NCI-H128 (cell line): Measurements from ENCODE around the gene RAPGEF2.

Experiments
- DNase-seq: peaks from one replicate; lab custom pipeline; 2025; ENCODE audit not compliant: unreplicated experiment; lab: John Stamatoyannopoulos, UW

RAPGEF2 gene

GRCh38 chr4:159395693-159396092 is 292.8 kb downstream of the RAPGEF2 start:
- no peak for DNase-seq

- no peak for DNase-seq
Observed at GRCh38 chr4:159396151-159396550, 293.3 kb downstream of the RAPGEF2 start.

DNA sequence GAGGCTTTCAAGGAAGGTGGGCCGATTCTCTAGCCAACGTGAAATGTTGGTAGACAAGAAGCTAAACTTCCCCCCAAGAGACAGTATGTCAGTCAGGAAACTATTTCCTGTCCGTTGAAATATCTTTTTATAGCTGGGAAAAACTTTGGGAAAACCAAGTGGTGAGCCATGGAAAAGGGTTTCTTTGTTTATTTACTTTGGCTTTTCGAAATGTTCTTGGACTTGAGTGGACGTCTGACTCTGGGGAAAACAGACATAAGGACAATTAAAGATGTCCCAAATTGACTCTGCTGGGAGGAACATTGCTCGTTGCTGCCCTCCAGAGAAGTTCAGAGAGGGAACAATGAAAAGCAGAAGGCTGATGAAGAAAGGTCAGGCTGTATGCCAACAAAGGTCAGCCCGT is 295.4 kb downstream of the RAPGEF2 start:
- DNase-seq, result no peak

DNA sequence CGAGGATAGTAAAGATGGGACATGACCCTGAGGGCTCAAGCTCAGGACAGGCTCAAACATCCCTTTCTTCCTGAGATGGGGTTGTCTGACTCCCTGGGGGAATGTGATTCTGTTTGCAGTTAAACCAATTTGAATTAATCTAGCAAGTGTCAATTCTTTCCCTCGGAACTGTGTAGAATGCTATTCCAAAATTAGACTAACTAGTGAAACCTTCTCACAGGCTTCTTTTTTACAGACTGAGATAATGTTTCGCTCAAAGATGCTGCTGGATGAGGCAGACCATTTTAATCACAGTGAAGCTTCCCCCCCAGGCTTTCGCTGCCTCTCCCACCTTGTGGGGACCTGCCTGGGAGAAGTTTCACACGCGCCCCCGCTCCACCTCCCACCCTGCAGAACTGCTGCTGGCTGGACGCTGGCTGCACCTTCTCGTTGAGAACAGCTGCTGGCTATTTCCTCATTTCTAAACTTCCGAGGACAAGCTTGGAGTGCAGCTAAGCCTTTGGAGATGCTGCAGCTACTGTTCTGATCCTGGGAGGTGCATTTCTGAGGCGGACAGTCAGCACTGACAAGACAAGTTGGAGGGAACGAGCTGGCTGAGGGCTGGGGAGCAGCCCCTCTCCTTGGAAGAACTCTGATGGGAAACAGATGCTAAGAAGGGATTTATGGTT is 297.8 kb downstream of the RAPGEF2 start:
- no peak for DNase-seq

DNA sequence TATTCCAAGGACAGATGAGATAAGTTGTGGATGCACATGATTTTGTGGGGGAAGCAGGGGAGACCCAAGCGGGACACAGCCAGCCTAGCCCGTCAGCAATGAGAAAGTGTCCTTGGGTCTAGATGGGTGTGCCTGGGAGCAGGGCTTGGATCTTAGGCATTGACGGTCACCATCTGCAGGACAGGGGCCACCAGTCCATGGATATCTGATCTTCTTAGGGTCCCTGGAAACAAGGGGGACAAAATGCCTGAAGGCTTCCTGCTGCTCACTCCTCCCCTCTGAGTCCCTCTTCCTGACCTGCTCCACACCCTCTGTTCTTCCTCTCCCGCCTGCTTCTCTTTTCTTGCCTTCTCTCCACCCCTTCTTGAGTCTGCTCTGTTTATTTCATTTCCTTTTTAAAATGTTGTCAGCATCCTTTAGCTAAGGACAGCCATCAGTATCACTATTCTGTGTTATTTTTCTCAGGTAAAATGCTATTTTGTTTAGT is 298.4 kb downstream of the RAPGEF2 start:
- no peak for DNase-seq

DNA sequence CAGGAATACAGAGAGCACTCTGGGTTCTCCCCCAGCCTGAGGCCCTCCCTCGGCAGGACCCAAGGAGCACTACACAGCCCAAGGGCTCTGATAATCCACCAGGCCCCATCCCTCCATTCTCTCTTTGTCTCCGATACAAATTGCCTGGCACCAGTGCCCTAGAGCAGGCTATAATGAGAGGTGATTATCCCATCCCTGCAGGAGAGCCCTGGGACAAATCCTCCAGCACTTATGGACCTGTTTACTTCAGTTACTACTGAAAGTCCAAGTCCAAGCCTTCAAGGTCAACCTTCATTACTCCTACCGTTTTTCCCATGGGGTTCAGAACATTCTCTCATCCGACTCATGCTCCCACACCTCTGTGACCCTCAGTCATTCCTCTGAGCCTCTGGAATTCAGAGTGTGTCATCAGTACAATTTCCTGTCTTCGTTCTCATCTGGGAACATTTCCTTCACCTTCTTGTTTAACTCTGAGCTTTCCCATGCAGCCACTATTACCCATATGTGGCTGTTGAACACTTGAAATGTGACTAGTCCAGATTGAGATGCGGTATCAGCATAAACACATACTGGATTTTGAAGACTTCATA is 299.0 kb downstream of the RAPGEF2 start:
- DNase-seq, result no peak
